K562 (cell line): Measurements from ENCODE around the gene SCYL1. TPM values are rescaled to one million over a fixed set of nuclear protein-coding genes. Genes with fewer than 3 reads are reported as not detected.

ENCODE experiments used
- ARID1B ChIP-seq: fragments of 450-650 bp; IDR thresholded peaks from 2 replicates; pipeline ENCODE4 v1.6.1; 2016; ENCODE audit warnings: antibody characterized with exemption, mild to moderate bottlenecking, inconsistent platforms
- CBX5 ChIP-seq: IDR thresholded peaks from 2 replicates; pipeline ENCODE4 v1.6.1; 2014; ENCODE audit warnings: low read depth, borderline replicate concordance
- CREM ChIP-seq: IDR thresholded peaks from 2 replicates; pipeline ENCODE4 v1.6.1; 2014; ENCODE audit warnings: antibody characterized with exemption, low read depth
- EP400 ChIP-seq: fragments of 450-650 bp; IDR thresholded peaks from 2 replicates; pipeline ENCODE4 v1.6.1; 2017; ENCODE audit warnings: antibody characterized with exemption, mild to moderate bottlenecking, moderate library complexity
- FOXM1 ChIP-seq, 2 experiments: fragments of 450-650 bp in 1 of 2; sonication (generic) in 1 of 2; formaldehyde crosslinking in 1 of 2; IDR thresholded peaks; 2 replicates each; pipeline versions ENCODE4 v1.6.1 to v1.9.0; 2017 to 2022; ENCODE audit warnings: low read depth in 2 of 2, mild to moderate bottlenecking in 2 of 2, missing genetic modification reagents in 1 of 2, moderate library complexity in 1 of 2
- GABPB2 ChIP-seq: fragments of 250-450 bp; sonication (Bioruptor Pico); conservative IDR thresholded peaks from 2 replicates; pipeline ENCODE4 v1.5.1; 2021; ENCODE audit warnings: mild to moderate bottlenecking
- PML ChIP-seq: IDR thresholded peaks from 2 replicates; pipeline ENCODE4 v1.6.1; 2012; ENCODE audit warnings: low read length, inconsistent platforms
- RBM17 ChIP-seq: fragments of 200-400 bp; formaldehyde crosslinking; IDR thresholded peaks from 2 replicates; pipeline ENCODE4 v1.6.1; 2017; ENCODE audit warnings: low read depth, mild to moderate bottlenecking, low read length, borderline replicate concordance
- TAF7 ChIP-seq: fragments of 450-650 bp; IDR thresholded peaks from 2 replicates; pipeline ENCODE4 v1.6.1; 2016; ENCODE audit warnings: missing genetic modification characterization, missing compliant biosample characterization
- TCF7L2 ChIP-seq: fragments of 150-350 bp; IDR thresholded peaks from 2 replicates; pipeline ENCODE4 v1.6.1; 2016; ENCODE audit warnings: low read depth, mild to moderate bottlenecking, low read length, moderate library complexity
- ZNF561 ChIP-seq: fragments of 450-650 bp; formaldehyde crosslinking; conservative IDR thresholded peaks from 2 replicates; pipeline ENCODE4 v1.4.0; 2020; ENCODE audit warnings: mild to moderate bottlenecking, moderate library complexity
- ZNF584 ChIP-seq: fragments of 200-800 bp; sonication (Bioruptor generic); IDR thresholded peaks from 2 replicates; pipeline ENCODE4 v1.6.1; 2016; ENCODE audit warnings: low read depth, mild to moderate bottlenecking, missing genetic modification characterization, missing compliant biosample characterization
- ZNF830 ChIP-seq: fragments of 250-450 bp; sonication (Bioruptor Pico); IDR thresholded peaks from 2 replicates; pipeline ENCODE4 v1.5.0; 2021; ENCODE audit warnings: mild to moderate bottlenecking
- polyA plus RNA-seq, 8 experiments: library from polyadenylated mRNA; depleted of rRNA in 4 of 8; stranded (reverse) in 5 of 8; unstranded in 3 of 8; fragments of >200 nt; fragmentation: Nextera tagmentation in 2 of 8; fragmentation: Illumina TruSeq in 1 of 8; extraction: Ambion mirVana in 2 of 8; extraction: Trizol in 1 of 8; gene quantifications; 2 replicates each; pipeline versions ENCODE4 v1.2.1 to v1.2.3, GENCODE V29; 2011 to 2014; ENCODE audit warnings: inconsistent platforms in 1 of 8, missing spikeins in 1 of 8
- total RNA-seq, 7 experiments: library from RNA; depleted of rRNA in 6 of 7; stranded (reverse); fragments of >200 nt in 6 of 7; fragmentation: Illumina TruSeq in 2 of 7; extraction: Trizol in 2 of 7; gene quantifications; 2 replicates each; pipeline versions ENCODE4 v1.2.1 to v1.2.3, GENCODE V29; 2011 to 2021; ENCODE audit warnings: low replicate concordance in 1 of 7
- TF ChIP-seq, protein P1 (sequence below), 2 experiments: fragments of 450-650 bp; conservative IDR thresholded peaks; 2 replicates each; pipeline ENCODE4 v1.6.1; 2017; ENCODE audit warnings: mild to moderate bottlenecking in 2 of 2, moderate library complexity in 2 of 2
- TF ChIP-seq, protein P2 (sequence below), 2 experiments: fragments of 450-650 bp; IDR thresholded peaks; 2 replicates each; pipeline ENCODE4 v1.6.1; 2016; ENCODE audit warnings: mild to moderate bottlenecking in 2 of 2, borderline replicate concordance in 1 of 2, low read depth in 1 of 2, moderate library complexity in 1 of 2
- TF ChIP-seq, protein P3 (sequence below): fragments of 450-650 bp; IDR thresholded peaks from 2 replicates; pipeline ENCODE4 v1.6.1; 2018; ENCODE audit warnings: mild to moderate bottlenecking, low read depth; ENCODE audit not compliant: partially characterized antibody

Gene SCYL1
- total and polyA plus RNA-seq, 9 of the 15 experiments (the other 6 are each of a cell fraction or from before 2014, with no cell fraction given), result 1.9 to 145 (median 57.6) TPM

DNA sequence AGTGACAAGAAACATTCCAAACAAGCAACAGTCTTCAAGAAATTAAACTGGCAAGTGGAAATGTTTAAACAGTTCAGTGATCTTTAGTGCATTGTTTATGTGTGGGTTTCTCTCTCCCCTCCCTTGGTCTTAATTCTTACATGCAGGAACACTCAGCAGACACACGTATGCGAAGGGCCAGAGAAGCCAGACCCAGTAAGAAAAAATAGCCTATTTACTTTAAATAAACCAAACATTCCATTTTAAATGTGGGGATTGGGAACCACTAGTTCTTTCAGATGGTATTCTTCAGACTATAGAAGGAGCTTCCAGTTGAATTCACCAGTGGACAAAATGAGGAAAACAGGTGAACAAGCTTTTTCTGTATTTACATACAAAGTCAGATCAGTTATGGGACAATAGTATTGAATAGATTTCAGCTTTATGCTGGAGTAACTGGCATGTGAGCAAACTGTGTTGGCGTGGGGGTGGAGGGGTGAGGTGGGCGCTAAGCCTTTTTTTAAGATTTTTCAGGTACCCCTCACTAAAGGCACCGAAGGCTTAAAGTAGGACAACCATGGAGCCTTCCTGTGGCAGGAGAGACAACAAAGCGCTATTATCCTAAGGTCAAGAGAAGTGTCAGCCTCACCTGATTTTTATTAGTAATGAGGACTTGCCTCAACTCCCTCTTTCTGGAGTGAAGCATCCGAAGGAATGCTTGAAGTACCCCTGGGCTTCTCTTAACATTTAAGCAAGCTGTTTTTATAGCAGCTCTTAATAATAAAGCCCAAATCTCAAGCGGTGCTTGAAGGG lies 20.0 kb upstream of the SCYL1 start (continued):
- no peak for TF ChIP-seq FOXM1 (IDR thresholded peaks at IDR 0.05; ENCODE audit: low read depth)
- no peak for TF ChIP-seq FOXM1 (CRISPR knock-in tag; IDR thresholded peaks at IDR 0.05; ENCODE audit: low read depth)
- TF ChIP-seq CBX5, result no peak
- TF ChIP-seq, protein P1, sequence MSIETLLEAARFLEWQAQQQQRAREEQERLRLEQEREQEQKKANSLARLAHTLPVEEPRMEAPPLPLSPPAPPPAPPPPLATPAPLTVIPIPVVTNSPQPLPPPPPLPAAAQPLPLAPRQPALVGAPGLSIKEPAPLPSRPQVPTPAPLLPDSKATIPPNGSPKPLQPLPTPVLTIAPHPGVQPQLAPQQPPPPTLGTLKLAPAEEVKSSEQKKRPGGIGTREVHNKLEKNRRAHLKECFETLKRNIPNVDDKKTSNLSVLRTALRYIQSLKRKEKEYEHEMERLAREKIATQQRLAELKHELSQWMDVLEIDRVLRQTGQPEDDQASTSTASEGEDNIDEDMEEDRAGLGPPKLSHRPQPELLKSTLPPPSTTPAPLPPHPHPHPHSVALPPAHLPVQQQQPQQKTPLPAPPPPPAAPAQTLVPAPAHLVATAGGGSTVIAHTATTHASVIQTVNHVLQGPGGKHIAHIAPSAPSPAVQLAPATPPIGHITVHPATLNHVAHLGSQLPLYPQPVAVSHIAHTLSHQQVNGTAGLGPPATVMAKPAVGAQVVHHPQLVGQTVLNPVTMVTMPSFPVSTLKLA (conservative IDR thresholded peaks at IDR 0.05), result peak in 1 of 2 experiments; percentile 28; a peak in 2 of 4 replicates
- TF ChIP-seq ZNF830 (CRISPR knock-in tag), result peak; percentile 90; the same call in 1 of the 2 replicates
- no peak for TF ChIP-seq RBM17
- no peak for TF ChIP-seq ARID1B
- TF ChIP-seq CREM, result no peak
- peak; percentile 13 for TF ChIP-seq PML
- TF ChIP-seq, protein P2, sequence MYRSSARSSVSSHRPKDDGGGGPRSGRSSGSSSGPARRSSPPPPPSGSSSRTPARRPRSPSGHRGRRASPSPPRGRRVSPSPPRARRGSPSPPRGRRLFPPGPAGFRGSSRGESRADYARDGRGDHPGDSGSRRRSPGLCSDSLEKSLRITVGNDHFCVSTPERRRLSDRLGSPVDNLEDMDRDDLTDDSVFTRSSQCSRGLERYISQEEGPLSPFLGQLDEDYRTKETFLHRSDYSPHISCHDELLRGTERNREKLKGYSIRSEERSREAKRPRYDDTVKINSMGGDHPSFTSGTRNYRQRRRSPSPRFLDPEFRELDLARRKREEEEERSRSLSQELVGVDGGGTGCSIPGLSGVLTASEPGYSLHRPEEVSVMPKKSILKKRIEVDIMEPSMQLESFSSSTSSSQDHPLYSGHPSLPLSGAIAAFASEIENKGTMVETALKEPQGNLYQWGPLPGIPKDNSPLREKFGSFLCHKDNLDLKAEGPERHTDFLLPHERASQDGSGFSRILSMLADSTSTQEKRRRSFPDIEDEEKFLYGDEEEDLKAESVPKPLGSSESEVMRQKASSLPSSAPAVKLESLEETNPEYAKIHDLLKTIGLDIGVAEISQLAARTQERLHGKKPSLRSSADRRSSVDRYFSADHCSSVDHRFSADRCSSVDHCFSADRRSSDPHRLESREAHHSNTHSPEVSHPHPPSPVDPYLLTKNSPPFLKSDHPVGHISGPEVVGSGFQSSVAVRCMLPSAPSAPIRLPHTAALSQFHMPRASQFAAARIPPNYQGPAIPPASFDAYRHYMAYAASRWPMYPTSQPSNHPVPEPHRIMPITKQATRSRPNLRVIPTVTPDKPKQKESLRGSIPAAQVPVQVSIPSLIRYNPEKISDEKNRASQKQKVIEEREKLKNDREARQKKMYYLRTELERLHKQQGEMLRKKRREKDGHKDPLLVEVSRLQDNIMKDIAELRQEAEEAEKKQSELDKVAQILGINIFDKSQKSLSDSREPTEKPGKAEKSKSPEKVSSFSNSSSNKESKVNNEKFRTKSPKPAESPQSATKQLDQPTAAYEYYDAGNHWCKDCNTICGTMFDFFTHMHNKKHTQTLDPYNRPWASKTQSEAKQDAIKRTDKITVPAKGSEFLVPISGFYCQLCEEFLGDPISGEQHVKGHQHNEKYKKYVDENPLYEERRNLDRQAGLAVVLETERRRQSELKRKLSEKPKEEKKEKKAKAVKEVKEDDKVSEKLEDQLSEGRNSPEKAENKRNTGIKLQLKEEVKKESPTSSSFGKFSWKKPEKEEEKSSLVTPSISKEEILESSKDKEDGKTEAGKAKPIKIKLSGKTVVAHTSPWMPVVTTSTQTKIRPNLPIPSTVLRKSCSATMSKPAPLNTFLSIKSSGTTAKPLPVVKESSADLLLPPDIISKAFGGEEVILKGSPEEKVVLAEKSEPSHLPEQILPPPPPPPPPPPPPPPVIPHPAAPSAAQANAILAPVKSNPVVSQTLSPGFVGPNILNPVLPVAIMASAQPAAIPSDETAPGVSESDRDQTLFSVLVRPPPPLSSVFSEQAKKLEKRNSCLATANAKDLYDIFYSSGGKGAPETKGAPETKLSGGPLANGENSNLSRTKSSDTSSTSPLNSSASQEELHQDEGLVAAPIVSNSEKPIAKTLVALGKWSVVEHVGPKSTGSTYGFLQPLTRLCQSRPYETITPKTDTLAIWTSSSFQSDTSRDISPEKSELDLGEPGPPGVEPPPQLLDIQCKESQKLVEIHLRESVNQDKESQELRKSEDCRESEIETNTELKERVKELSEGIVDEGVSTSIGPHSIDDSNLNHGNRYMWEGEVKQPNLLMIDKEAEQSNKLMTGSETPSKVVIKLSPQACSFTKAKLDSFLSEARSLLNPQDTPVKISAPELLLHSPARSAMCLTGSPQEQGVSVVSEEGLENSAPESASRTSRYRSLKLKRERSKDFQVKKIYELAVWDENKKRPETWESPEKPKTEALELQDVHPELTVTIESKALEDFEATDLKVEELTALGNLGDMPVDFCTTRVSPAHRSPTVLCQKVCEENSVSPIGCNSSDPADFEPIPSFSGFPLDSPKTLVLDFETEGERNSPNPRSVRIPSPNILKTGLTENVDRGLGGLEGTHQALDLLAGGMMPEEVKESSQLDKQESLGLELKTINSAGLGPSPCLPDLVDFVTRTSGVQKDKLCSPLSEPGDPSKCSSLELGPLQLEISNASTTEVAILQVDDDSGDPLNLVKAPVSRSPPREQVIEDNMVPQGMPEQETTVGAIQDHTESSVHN (IDR thresholded peaks at IDR 0.05; ENCODE audit: borderline replicate concordance in 1 of 2, low read depth in 1 of 2), result no peak
- no peak for TF ChIP-seq TCF7L2
- TF ChIP-seq, protein P3, sequence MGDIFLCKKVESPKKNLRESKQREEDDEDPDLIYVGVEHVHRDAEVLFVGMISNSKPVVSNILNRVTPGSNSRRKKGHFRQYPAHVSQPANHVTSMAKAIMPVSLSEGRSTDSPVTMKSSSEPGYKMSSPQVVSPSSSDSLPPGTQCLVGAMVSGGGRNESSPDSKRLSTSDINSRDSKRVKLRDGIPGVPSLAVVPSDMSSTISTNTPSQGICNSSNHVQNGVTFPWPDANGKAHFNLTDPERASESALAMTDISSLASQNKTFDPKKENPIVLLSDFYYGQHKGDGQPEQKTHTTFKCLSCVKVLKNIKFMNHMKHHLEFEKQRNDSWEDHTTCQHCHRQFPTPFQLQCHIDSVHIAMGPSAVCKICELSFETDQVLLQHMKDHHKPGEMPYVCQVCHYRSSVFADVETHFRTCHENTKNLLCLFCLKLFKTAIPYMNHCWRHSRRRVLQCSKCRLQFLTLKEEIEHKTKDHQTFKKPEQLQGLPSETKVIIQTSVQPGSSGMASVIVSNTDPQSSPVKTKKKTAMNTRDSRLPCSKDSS, result no peak
- TF ChIP-seq EP400, result no peak; the same call in 1 of the 2 replicates
- TF ChIP-seq GABPB2 (CRISPR knock-in tag), result no peak; the same call in 1 of the 2 replicates
- TF ChIP-seq TAF7 (tag), result no peak
- no peak for TF ChIP-seq ZNF561 (CRISPR knock-in tag)
- no peak for TF ChIP-seq ZNF584
